K562 treated with DMSO at 1 percent for 12 hours (cell line): Measurements from ENCODE around the gene RGS14. TPM values are rescaled to one million over a fixed set of nuclear protein-coding genes. Genes with fewer than 3 reads are reported as not detected.

Source experiments
- total RNA-seq: library from RNA; unstranded; fragments of 300-600 nt; gene quantifications from 2 replicates; pipeline ENCODE4 v1.2.3, GENCODE V29; 2022; ENCODE audit not compliant: insufficient read depth

The RGS14 gene, protein sequence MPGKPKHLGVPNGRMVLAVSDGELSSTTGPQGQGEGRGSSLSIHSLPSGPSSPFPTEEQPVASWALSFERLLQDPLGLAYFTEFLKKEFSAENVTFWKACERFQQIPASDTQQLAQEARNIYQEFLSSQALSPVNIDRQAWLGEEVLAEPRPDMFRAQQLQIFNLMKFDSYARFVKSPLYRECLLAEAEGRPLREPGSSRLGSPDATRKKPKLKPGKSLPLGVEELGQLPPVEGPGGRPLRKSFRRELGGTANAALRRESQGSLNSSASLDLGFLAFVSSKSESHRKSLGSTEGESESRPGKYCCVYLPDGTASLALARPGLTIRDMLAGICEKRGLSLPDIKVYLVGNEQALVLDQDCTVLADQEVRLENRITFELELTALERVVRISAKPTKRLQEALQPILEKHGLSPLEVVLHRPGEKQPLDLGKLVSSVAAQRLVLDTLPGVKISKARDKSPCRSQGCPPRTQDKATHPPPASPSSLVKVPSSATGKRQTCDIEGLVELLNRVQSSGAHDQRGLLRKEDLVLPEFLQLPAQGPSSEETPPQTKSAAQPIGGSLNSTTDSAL
- total RNA-seq, result 64.6 and 74.6 TPM in 2 replicates

DNA sequence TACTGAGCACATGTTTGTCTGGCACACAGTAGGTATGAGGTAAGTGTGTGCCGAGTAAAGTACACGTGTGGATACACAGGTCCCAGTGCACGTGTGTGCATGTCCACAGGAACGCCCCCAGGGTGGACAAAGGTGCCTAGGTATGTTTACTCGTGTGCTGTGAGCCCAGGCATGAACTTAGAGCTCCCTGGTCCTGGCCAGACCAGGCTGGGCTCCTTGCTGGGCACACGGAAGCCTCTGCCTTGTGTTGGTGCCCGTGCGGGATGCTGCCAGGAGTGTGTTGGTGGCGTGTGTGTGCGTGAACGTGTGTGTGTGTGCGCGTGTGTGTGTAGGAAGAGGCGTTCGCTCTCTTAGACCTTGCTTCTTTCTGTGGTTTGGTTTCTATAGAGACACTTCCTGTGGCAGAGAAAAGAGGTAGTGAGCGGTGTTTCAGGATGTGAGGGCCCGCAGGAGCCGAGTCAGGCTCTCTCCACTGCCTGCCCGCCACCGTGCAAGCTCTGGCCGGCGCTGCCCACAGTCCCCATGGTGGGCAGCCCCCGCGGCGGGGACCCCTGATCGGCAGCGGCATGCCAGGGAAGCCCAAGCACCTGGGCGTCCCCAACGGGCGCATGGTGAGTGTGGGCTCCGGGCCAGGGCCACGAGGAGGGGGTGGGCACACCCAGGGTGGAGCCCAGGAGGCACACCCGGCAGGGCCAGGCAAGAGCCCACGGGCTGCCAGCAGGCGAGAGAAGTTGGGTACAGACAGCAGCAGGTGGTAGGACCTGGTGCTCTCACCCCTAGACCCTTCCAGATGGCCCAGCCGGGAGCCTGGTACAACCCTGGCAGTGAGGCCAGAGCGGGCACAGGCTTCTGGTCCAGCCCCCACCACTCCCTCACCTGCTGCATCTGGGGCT is at the start of gene RGS14:
TSS of gene RGS14 (plus strand) at position 466 of the 893 bp plus-strand sequence. CDS start at position 567, 101 bp downstream.

DNA sequence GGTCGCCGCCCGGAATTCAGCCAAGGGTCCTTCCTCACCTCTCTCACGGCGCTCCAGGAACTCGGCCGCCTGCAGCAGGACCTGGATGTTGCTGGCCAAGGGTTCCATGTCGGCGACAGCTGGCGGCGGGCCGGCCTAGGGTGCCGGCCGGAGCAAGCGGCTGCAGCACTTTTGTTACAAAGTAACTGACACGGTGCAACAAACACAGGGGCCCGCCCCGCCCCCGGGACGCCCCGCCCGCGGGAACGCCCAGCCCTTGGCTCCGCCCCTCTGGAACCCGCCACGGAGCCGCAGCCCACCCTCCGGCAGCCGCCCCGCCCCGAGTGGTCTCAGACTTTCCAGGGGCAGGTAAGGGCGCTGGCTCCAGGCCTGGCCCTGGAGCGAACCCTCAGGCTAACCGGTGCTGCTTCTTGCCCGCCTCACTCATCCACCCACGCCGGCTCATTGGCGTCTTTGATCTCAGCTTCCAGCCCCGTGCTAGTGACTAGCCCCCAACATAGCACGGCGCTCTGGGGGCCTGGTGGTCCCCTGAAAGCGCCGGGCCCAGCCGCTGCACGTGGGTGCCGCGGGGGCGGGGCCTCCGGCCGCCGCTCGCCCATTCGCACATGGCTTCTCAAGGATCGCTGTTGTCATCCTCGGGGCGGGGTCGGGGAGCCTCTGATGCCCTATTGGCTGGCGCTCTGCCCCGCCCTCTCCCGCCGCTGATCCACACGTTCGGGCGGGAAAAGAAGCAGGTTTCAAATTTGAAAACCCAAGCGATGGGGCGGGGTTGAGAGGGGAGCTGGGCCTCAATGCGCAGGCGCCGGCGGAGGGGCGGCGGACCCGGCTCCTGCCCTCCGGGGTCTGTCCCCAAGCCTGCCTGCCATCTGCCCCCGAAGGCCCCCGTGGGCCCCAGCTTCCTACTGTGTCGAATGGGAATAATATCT is 45.7 kb upstream of the RGS14 start, which contains the start of gene MXD3:
TSS of gene MXD3 (minus strand) at position 176 of the 926 bp plus-strand sequence. CDS start at position 108, 68 bp downstream.

DNA sequence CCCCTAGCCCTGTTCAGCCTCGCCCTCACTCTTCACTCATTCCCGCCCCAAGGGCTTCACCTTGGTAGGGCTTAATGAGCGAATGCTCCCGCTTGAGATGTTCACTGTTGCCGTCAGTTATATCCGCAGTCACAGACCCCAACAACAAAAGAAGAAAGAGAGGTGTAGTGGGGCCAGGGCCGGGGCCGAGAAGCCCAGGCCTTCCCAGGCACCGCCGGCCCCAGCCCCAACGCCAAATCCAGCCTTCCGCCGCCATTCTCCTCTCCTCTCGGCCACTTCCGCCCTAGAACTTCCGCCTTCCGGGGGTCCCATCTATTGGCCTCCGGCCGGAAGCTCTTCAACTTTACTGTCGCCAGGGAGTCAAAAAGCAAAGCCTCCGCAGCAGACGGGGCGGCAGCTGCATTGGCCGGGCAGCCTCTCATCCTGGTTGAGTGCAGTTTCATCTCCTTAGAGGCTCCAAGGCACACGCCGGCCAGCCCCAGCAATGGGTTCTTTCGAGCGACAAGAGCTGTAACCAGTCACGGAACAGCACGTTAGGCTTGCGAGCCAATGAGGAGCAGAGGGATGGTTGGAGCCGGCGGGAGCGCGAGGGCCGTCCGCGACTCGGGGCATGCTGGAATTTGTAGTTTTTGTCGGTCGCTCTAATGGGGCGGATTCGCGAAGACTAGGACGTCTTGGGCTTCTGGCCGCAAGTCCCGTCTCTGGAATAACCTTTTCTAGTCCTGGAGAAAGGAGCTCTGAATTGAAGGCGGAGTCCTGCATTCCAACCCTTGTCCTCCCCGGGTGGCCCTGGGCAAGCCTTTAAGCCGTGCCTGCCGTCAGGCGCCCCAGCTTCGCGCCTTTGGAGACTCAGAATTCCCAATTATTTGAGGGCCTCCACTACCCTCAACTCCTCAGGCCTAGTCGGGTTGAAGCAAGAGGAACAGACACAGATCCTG is 6.1 kb upstream of the RGS14 start, which contains the start of gene LMAN2:
TSS of gene LMAN2 (minus strand) at position 277 of the 938 bp plus-strand sequence. CDS start at position 256, 21 bp downstream.

DNA sequence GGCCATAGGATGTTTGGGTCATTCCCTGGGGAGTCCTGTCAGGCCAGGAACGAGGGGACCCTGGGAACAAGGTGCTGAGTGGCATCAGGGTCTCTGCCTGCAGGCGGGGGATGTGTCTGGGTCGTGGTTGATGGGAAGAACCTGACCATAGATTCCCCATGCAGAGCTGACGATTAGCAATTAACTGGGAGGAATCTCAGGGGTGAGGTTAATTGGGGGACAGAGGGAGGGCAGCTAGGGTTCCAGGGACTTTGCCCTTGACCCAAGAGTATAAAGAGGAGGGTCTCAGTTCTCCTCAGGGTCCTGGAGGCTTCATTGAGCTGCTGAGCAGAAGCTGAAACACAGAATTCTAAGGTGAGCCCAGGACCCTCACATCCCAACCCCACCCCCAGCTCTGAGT is 26.4 kb downstream of the RGS14 start, which contains the start of gene SLC34A1:
TSS of gene SLC34A1 (plus strand) at position 301 of the 400 bp plus-strand sequence. CDS start 1,308 bp downstream, outside the sequence.

DNA sequence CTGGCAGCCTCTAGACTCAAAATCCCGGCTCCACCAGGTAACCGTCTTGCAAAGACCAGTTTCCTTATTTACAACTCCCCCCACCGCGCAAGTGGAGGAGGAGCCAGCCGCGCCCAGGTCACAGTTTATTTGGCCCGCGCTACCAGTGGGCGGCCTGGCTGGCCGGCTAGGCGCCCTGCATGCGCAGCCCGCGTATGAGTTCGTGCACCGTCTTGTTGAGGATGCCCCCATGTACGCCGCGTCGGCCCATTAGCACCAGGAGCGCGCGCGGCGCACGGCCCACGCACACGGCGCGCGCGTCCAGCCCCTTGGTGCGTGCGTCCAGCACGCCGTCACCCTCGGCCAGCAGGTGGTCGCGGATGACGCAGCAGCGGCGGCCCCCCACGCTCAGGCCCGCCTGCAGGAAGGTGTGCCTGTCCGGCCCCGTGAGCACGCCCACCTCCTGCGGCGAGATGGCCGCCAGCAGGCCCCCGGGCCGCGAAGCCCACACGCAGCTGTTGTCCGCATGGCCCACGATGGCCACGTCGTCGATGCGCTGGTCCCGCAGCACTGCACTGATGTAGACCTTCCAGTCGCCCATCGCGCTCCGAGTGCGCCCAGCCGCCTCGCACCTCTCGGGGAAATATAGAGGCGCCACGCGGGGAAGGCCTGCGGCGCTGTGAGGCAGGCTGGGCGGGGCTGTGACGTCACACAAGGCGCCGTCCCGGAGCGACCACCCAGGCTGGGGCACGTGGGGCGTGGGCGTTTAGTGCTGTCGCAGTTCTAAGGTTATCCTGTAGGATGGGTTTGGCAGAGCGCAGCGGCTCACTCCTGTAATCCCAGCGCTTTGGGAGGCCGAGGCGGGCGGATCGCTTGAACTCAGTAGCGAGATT is 42.5 kb downstream of the RGS14 start, which contains the start of gene PFN3:
TSS of gene PFN3 (minus strand) at position 665 of the 872 bp plus-strand sequence. CDS start at position 580, 85 bp downstream.

DNA sequence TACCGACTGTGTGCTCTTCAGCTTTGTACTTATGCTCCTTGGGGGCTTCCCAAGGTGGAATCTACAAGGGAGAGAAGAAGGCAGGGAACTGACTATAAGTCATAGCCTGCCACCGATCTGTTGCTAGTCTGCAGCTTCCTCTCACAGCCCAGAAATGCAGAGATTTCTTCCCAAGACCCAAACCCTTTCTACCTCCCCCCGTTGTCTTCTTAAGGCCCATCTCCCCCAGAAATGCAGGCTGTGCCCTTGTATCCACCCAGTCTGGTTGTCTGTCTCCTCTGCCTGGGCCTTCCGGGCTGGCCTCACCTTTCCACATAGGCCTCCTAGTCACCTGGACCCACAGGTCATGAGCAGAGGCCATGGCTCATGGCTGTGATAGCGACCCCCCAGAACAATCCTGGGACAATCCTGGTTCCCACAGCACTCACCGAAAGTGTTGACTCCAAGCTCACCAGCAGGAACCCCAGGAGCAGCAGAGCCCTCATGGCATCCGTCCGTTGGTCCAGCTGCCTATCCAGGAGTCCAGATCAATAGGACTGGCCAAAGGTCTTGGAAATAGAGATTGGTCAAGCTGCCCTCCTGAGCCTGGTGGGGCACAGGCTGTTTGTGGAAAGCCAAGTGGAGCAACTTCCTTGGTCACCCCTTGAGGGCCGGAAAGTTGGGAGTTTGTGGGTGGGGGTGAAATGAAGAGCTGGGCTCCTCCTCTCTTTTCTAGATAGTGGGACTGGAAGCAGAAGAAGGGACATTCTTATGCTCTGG is 51.5 kb downstream of the RGS14 start, which contains the start of gene F12:
TSS of gene F12 (minus strand) at position 522 of the 759 bp plus-strand sequence. CDS start at position 485, 37 bp downstream.

Other genes with a start within 250 kb of the RGS14 start
- gene NSD1, start 224.2 kb upstream of the RGS14 start, total RNA-seq, result 3.4 and 20.2 TPM in 2 replicates
- 57.4 and 61.3 TPM in 2 replicates for gene RAB24, start 54.2 kb upstream of the RGS14 start, total RNA-seq
- 197 and 278 TPM in 2 replicates for gene PRELID1, start 54.1 kb upstream of the RGS14 start, total RNA-seq
- 35.5 and 38.9 TPM in 2 replicates for gene MXD3, start 46.0 kb upstream of the RGS14 start, total RNA-seq
- gene LMAN2, start 6.3 kb upstream of the RGS14 start, total RNA-seq, result 338 and 355 TPM in 2 replicates
- not detected in 2 replicates for gene SLC34A1, start 26.5 kb downstream of the RGS14 start, total RNA-seq
- gene PFN3, start 42.7 kb downstream of the RGS14 start, total RNA-seq, result not detected in 2 replicates
- gene F12, start 51.6 kb downstream of the RGS14 start, total RNA-seq, result 8.4 and 19.7 TPM in 2 replicates
- gene GRK6, start 68.8 kb downstream of the RGS14 start, total RNA-seq, result 60.6 and 81.9 TPM in 2 replicates
- gene PRR7, start 88.9 kb downstream of the RGS14 start, total RNA-seq, result 4.1 and 8.5 TPM in 2 replicates
- gene DBN1, start 115.7 kb downstream of the RGS14 start, total RNA-seq, result 24.1 and 40.0 TPM in 2 replicates
- 107 and 141 TPM in 2 replicates for gene PDLIM7, start 139.7 kb downstream of the RGS14 start, total RNA-seq
- 8.1 and 29.1 TPM in 2 replicates for gene DOK3, start 151.9 kb downstream of the RGS14 start, total RNA-seq
- 100 and 113 TPM in 2 replicates for gene DDX41, start 159.0 kb downstream of the RGS14 start, total RNA-seq
- gene FAM193B, start 196.6 kb downstream of the RGS14 start, total RNA-seq, result 23.8 and 52.9 TPM in 2 replicates
- 338 and 344 TPM in 2 replicates for gene TMED9, start 234.3 kb downstream of the RGS14 start, total RNA-seq
- gene B4GALT7, start 242.2 kb downstream of the RGS14 start, total RNA-seq, result 22.9 and 23.1 TPM in 2 replicates